ENCODE measurements around the gene RANBP10.

RANBP10 gene

GRCh38 chr16:67723151-67723910 lies 83.0 kb downstream of the RANBP10 start:
- Histone ChIP-seq H3K36me3 (ENCODE audit: insufficient read depth, low read length) (peaks cover 44% of the 10 kb centered on the region), H3K4me1 (ENCODE audit: insufficient read depth, low read length) (peaks cover 9% of the 10 kb centered on the region), H2AFZ (ENCODE audit: low read depth, low read length) (no peak overlapping the region), H3K4me3 (ENCODE audit: low read length) (no peak overlapping the region), H3K9me3 (ENCODE audit: low read length) (no peaks in the 10 kb centered on the region), H3K27me3 (ENCODE audit: insufficient read depth, low read length) (no peaks in the 10 kb centered on the region)

DNA sequence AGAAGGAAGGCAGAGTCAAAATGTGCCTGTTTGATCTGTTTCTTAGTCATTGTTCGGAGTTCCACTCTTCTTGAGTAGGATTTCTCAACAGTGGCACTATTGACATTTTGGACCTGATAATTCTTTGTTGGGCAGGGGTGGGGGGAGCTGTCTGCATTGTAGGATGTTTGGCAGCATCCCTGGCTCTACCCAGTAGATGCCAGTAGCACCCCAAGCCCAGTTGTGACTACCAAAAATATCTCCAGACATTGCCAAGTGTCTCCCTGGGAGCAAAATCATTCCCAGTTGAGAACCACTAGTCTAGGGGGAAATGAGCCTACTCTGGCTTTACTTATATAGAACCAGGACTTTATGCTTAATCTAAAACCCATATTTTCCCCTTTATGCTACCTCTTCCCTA lies 86.1 kb downstream of the RANBP10 start:
- H3K9me3 ChIP-seq (ENCODE audit: low read length): no peaks in the 10 kb centered on the region
- peaks cover 16% of the 10 kb centered on the region for H3K4me1 ChIP-seq (ENCODE audit: insufficient read depth, low read length)
- no peak overlapping the region for H2AFZ ChIP-seq (ENCODE audit: low read depth, low read length)
- H3K36me3 ChIP-seq (ENCODE audit: insufficient read depth, low read length): peaks cover 17% of the 10 kb centered on the region
- H3K4me3 ChIP-seq (ENCODE audit: low read length): peak overlapping the region; percentile 72
- no peaks in the 10 kb centered on the region for H3K27me3 ChIP-seq (ENCODE audit: insufficient read depth, low read length)

GRCh38 chr16:67719778-67720144 lies 86.6 kb downstream of the RANBP10 start:
- Histone ChIP-seq H3K36me3 (ENCODE audit: insufficient read depth, low read length) (peaks cover 13% of the 10 kb centered on the region), H3K9me3 (ENCODE audit: low read length) (no peaks in the 10 kb centered on the region), H3K4me3 (ENCODE audit: low read length) (peak overlapping the region; percentile 72), H3K27me3 (ENCODE audit: insufficient read depth, low read length) (no peaks in the 10 kb centered on the region), H3K4me1 (ENCODE audit: insufficient read depth, low read length) (peaks cover 16% of the 10 kb centered on the region), H2AFZ (ENCODE audit: low read depth, low read length) (peak overlapping the region; percentile 31)

DNA sequence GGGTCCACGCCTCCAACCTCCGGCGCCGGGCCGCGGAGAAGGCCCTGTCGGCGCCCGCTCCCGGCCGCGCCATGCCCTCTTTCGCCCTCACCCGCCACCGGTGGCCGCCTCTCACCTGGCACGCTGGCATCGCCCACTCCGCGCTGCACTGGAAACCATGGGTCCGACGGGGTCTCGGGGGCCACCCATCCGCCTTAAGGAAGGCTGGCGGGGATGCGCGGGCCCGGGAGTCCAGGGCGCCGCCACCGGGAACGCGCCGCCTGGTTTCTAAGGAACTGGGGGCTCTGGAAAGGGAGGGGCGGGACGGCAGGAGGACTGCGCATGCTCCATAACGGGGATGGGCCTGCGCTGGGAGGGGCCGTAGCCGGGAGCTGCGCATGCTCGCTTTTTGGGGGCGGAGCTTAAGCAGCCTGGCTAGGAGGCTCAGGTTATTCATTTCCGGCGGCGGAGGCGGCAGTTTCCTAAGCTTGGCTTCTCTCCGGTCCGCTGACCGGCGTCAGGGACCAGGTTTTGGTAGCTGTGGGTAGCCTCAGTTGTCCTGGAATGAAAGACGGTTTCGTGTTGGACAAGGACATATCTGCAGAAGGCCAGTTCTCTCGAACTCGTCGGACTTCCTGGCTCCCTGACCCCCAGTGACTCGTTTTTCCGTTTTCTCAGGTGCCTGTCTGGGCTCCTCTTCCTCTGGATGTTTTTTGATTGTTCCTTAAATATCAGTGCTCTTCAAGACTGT lies 87.1 kb downstream of the RANBP10 start, which contains the start of gene GFOD2:
TSS of gene GFOD2 (minus strand) at position 269 of the 730 bp plus-strand sequence. CDS start 33,601 bp downstream, outside the sequence.
- H3K9me3 ChIP-seq (ENCODE audit: low read length): no peaks in the 10 kb centered on the region
- no peaks in the 10 kb centered on the region for H3K27me3 ChIP-seq (ENCODE audit: insufficient read depth, low read length)
- peak within 1 kb of the TSS; percentile 72 for H3K4me3 ChIP-seq (ENCODE audit: low read length)
- peak within 1 kb of the TSS; percentile 69 for H2AFZ ChIP-seq (ENCODE audit: low read depth, low read length)
- H3K4me1 ChIP-seq (ENCODE audit: insufficient read depth, low read length): peaks cover 16% of the 10 kb centered on the region
- H3K36me3 ChIP-seq (ENCODE audit: insufficient read depth, low read length): peaks cover 10% of the 10 kb centered on the region

- peaks cover 16% of the 10 kb centered on the region for H3K4me1 ChIP-seq (ENCODE audit: insufficient read depth, low read length)
- H3K36me3 ChIP-seq (ENCODE audit: insufficient read depth, low read length): peaks cover 8% of the 10 kb centered on the region
- H3K27me3 ChIP-seq (ENCODE audit: insufficient read depth, low read length): no peaks in the 10 kb centered on the region
- peak overlapping the region; percentile 72 for H3K4me3 ChIP-seq (ENCODE audit: low read length)
- H2AFZ ChIP-seq (ENCODE audit: low read depth, low read length): peak overlapping the region; percentile 69
- H3K9me3 ChIP-seq (ENCODE audit: low read length): no peaks in the 10 kb centered on the region
These were observed 87.7 kb downstream of the RANBP10 start for GRCh38 chr16:67718668-67719047.

DNA sequence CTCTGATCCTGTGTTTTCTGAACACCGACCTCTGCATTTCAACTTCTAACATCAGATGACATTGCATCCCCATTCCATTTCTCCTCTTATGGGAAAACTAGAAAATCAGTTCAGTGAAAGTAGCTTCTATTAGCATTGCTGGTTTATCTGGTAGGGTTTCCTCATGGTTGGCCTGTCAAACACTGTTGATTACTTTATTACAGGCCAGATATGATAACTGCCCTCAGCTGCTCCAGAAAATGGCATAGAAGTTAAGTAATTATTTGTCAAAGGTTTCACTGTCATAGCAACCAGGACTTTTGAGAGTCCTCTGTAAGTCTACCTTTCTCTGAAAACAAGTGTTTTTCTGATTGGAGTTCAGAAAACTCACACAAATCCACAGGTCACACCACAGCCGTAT lies 90.3 kb downstream of the RANBP10 start:
- Histone ChIP-seq H3K27me3 (ENCODE audit: insufficient read depth, low read length) (no peaks in the 10 kb centered on the region), H3K36me3 (ENCODE audit: insufficient read depth, low read length) (peaks cover 5% of the 10 kb centered on the region), H2AFZ (ENCODE audit: low read depth, low read length) (no peak overlapping the region), H3K9me3 (ENCODE audit: low read length) (peaks cover 3% of the 10 kb centered on the region), H3K4me1 (ENCODE audit: insufficient read depth, low read length) (peaks cover 16% of the 10 kb centered on the region), H3K4me3 (ENCODE audit: low read length) (no peak overlapping the region)

DNA sequence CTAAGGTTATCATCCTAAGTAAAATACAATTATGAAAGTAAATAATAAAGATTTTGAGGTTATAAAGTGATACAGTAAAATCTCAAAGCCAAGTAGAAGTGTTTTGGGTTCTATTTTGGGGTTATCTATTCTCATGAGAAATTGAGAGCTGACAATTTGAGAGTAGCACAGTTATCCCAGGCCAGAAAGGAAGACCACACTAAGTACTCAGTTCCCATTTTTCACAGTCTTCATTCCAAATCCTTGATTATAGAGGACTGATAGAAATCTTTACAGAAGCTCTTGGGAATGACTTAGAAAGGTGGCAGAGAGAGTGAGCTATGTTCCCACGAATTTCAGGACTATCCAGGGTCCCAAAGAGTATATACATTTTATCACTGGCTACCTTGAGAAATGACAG lies 91.8 kb downstream of the RANBP10 start:
- H3K27me3 ChIP-seq (ENCODE audit: insufficient read depth, low read length): no peaks in the 10 kb centered on the region
- peaks cover 5% of the 10 kb centered on the region for H3K36me3 ChIP-seq (ENCODE audit: insufficient read depth, low read length)
- H3K9me3 ChIP-seq (ENCODE audit: low read length): peaks cover 3% of the 10 kb centered on the region
- H3K4me3 ChIP-seq (ENCODE audit: low read length): no peak overlapping the region
- no peak overlapping the region for H2AFZ ChIP-seq (ENCODE audit: low read depth, low read length)
- peaks cover 10% of the 10 kb centered on the region for H3K4me1 ChIP-seq (ENCODE audit: insufficient read depth, low read length)

GRCh38 chr16:67713647-67714273 lies 92.6 kb downstream of the RANBP10 start:
- Histone ChIP-seq H2AFZ (ENCODE audit: low read depth, low read length) (no peak overlapping the region), H3K36me3 (ENCODE audit: insufficient read depth, low read length) (peaks cover 5% of the 10 kb centered on the region), H3K27me3 (ENCODE audit: insufficient read depth, low read length) (no peaks in the 10 kb centered on the region), H3K4me3 (ENCODE audit: low read length) (no peak overlapping the region), H3K9me3 (ENCODE audit: low read length) (peaks cover 3% of the 10 kb centered on the region), H3K4me1 (ENCODE audit: insufficient read depth, low read length) (peaks cover 10% of the 10 kb centered on the region)

DNA sequence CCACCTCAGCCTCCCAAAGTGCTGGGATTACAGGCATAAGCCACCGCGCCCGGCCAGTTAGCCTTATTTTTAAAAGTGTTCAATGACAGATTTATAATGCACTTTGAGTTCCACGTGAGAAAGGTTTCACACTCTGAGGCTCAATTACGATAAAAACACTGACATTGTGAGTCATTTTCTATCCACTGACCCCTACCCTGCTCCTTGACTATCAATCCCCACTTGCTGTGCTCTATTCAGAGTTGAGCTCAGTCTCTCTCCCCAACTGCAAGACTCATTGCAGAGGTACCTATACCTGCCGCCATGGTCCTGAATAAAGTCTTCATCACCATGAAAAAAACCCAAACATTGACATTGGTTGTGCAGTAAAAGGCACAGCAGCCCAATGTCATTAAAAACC lies 95.8 kb downstream of the RANBP10 start:
- H3K36me3 ChIP-seq (ENCODE audit: insufficient read depth, low read length): peaks cover 3% of the 10 kb centered on the region
- no peaks in the 10 kb centered on the region for H3K4me1 ChIP-seq (ENCODE audit: insufficient read depth, low read length)
- no peak overlapping the region for H3K4me3 ChIP-seq (ENCODE audit: low read length)
- no peak overlapping the region for H2AFZ ChIP-seq (ENCODE audit: low read depth, low read length)
- H3K9me3 ChIP-seq (ENCODE audit: low read length): peaks cover 3% of the 10 kb centered on the region
- H3K27me3 ChIP-seq (ENCODE audit: insufficient read depth, low read length): no peaks in the 10 kb centered on the region

- Histone ChIP-seq H3K9me3 (ENCODE audit: low read length) (peaks cover 3% of the 10 kb centered on the region), H3K36me3 (ENCODE audit: insufficient read depth, low read length) (peaks cover 7% of the 10 kb centered on the region), H3K4me1 (ENCODE audit: insufficient read depth, low read length) (no peaks in the 10 kb centered on the region), H3K27me3 (ENCODE audit: insufficient read depth, low read length) (no peaks in the 10 kb centered on the region), H3K4me3 (ENCODE audit: low read length) (no peak overlapping the region), H2AFZ (ENCODE audit: low read depth, low read length) (no peak overlapping the region)
These were observed 97.3 kb downstream of the RANBP10 start for GRCh38 chr16:67709050-67709449.

GRCh38 chr16:67708368-67708771 lies 98.0 kb downstream of the RANBP10 start:
- peaks cover 3% of the 10 kb centered on the region for H3K9me3 ChIP-seq (ENCODE audit: low read length)
- H3K27me3 ChIP-seq (ENCODE audit: insufficient read depth, low read length): no peaks in the 10 kb centered on the region
- H2AFZ ChIP-seq (ENCODE audit: low read depth, low read length): no peak overlapping the region
- no peak overlapping the region for H3K4me3 ChIP-seq (ENCODE audit: low read length)
- no peaks in the 10 kb centered on the region for H3K4me1 ChIP-seq (ENCODE audit: insufficient read depth, low read length)
- peaks cover 7% of the 10 kb centered on the region for H3K36me3 ChIP-seq (ENCODE audit: insufficient read depth, low read length)

DNA sequence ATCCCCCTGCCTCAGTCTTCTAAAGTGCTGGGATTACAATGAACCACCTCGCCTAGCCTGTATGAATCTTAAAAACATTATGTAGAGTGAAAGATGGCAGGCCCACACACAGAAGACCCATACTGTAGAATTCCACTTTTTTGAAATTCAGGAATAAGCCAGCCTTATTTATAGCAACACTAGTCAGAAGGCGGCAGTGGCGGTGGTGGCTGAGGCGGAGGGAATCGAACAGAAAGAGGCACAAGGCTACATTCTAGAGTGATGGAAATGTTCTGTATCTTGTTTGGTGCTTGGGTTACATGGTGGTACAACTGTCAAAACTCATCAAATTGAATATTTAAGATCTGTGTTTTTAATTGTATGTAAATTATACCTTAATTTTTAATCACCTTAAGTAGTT lies 98.6 kb downstream of the RANBP10 start:
- Histone ChIP-seq H3K36me3 (ENCODE audit: insufficient read depth, low read length) (peaks cover 4% of the 10 kb centered on the region), H3K4me3 (ENCODE audit: low read length) (no peak overlapping the region), H3K9me3 (ENCODE audit: low read length) (peaks cover 3% of the 10 kb centered on the region), H3K27me3 (ENCODE audit: insufficient read depth, low read length) (no peaks in the 10 kb centered on the region), H3K4me1 (ENCODE audit: insufficient read depth, low read length) (no peaks in the 10 kb centered on the region), H2AFZ (ENCODE audit: low read depth, low read length) (no peak overlapping the region)

DNA sequence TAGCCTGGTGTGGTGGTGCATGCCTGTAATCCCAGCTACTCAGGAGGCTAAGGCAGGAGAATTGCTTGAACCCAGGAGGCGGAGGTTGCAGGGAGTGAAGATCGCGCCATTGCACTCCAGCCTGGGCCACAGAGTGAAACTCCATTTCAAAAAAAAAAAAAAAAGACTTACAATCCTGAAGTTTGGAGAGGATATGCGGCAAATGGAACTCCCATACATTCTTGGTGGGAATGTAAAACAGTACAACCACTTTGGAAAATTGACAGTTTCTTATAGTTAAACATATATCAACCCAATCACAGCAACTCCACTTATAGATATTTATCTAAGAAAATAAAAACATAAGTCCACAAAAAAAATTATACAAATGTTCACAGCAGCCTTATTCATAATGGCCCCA lies 99.2 kb downstream of the RANBP10 start:
- H3K4me1 ChIP-seq (ENCODE audit: insufficient read depth, low read length): no peaks in the 10 kb centered on the region
- no peaks in the 10 kb centered on the region for H3K27me3 ChIP-seq (ENCODE audit: insufficient read depth, low read length)
- H3K9me3 ChIP-seq (ENCODE audit: low read length): peaks cover 3% of the 10 kb centered on the region
- no peak overlapping the region for H3K4me3 ChIP-seq (ENCODE audit: low read length)
- H3K36me3 ChIP-seq (ENCODE audit: insufficient read depth, low read length): peaks cover 4% of the 10 kb centered on the region
- H2AFZ ChIP-seq (ENCODE audit: low read depth, low read length): no peak overlapping the region

All from neuron (in vitro differentiated cells).